T47D (cell line): ENCODE measurements around the gene PRKCH.

Experiments
- DNase-seq, 2 experiments: peaks; one replicate each; pipeline versions ENCODE4 v3.0.0 to v3.0.0-alpha.2; 2011 to 2012; ENCODE audit warnings: low read depth in 1 of 2, low spot score in 1 of 2
- JUND ChIP-seq: IDR thresholded peaks from 2 replicates; pipeline ENCODE4 v1.6.1; 2012; ENCODE audit warnings: low read depth
- in situ Hi-C: cut with HindIII; loops from 2 replicates; pipeline ENCODE4 v1.10.0; 2016; ENCODE audit warnings: low sequenced_read_pairs, low pct_unique_long_range_greater_than_20kb

Gene PRKCH

DNA sequence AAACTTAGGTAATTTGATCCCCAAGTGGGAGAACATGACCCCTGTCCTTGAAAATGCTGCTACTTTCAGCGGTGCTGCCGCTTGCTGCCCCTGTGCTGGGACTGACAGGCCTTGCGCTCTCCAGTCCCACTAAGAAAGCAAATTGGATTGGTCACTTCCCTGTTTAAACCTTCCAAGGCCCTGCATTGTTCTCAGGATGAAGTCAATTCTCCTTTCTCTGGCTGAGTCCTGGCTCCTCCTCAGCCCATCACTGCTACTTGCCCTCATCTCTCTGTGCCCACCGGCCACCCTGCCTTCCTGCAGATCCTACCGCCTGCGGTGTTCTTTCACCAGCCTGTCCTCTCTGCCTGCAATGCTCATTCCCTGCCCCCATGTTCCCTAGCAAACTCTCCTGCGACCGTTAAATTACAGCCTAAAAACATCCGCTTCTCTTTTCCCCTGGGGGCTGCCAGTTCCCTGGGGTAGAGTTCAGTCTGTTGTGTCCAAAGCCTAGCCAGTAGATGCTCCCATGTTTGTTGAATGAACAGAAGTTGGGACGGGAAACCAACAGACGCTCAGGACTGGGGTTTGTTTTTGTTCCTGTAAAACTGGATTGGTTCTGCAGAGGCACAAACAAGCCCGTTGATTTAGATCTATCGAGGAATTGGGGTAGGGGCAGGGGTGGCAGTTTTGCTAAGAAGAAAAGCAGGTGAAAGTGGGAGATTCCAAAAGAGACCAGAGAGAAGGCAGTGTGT lies 246.6 kb downstream of the PRKCH start:
- peak; percentile 56 to 61 for DNase-seq
- TF ChIP-seq JUND = no peak
- in situ Hi-C loops = no loop called here

DNA sequence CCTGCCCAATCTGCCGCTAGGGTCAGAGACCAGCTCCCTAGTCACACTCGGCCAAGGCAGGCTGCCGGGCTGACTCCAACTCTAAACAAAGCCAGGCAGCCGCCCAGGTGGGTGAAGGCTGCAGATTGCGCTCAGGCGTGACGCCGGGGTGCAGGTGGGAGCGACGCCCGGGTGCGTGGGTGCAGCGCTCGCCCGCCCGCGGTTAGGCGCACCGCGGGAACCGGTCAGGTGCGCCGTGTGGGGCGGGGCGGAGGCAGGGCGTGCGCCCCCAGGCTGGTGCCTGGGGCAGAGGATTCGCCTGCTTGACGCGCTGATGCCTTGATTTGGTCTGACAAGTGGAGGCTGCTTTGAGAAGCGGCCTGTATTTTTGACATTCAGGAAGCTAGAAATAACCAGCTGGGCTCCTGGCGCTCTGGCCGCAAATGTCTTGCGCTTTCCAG lies 247.2 kb downstream of the PRKCH start:
- peak in 1 of 2 experiments; percentile 30 for DNase-seq
- in situ Hi-C loops = no loop called here

GRCh38 chr14:61569308-61569707 lies 247.9 kb downstream of the PRKCH start:
- no peak for TF ChIP-seq JUND
- DNase-seq = no peak
- in situ Hi-C loops = no loop called here

More for the DNA sequence above, 247.2 kb downstream of the PRKCH start:
- no peak for TF ChIP-seq JUND

DNA sequence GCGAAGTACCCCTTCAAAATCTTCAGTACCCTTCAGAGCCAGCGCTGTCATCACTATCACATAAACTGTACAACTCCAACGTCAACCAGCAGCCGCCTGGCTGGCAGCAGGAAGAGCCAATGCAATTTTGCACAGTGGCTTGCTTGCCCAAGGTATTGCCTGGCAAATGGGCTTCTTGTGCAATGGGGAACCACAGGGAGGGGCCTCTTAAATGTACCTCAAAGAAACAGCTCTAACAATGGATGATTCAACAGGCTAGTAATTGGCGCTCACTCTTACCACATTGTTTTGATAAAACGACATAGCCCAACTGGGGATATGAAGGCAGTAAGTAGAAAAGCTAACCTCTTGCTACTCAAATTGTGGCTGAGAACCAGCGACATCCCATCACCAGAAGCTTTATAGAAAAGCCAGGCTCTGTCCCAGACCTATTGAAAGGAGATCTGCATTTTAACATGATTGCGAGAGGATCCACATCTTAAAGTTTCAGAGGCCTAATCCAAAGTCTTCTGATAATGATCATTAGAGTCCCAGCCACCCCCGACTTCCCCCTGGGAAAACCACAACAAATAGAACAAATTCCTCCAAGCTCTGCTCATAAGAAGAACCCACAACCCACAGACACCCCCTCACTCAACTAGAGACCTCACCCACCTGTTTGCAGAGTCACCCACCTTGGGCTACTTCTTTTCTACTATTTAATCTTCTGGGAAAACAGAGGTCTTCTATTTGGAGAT lies 248.6 kb downstream of the PRKCH start:
- no peak for DNase-seq
- in situ Hi-C loops = no loop called here
- no peak for TF ChIP-seq JUND

DNA sequence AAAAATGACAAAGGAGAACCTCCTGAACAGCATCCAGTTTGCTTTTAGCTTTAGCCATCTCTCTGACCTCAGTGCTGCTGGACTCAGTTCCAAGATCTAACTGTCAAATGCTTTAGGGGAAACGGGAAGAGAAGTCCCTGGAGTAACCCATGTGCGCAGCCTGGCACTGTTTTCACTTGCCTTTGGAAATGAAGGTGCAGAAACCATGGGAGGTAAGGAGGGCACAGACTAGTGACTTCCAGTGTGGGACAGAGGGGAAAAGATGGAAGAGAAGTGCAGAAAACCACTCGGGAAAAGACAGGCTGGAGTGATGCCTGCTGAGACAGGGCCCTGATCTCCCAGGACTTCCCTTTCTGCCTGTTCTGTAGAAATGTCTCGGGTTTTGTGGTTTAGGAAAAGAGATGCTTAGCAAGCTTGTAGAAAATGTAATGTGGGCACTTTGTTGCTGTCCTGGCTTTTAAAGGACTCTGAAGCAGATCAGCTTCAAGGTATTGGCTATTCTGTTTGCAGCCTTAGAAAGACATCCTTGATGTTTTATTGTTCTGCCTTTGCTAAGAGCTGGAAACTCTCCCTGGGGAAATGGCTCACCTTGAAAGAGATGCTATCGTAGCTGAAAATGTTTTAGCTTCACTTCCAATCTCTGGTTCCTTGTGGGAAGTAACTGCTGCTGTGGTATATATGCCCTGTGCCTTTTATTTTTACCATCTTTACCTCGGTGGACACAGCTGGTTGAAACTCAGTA lies 249.3 kb downstream of the PRKCH start:
- TF ChIP-seq JUND = no peak
- peak; percentile 46 to 65 for DNase-seq
- in situ Hi-C loops = no loop called here

- TF ChIP-seq JUND = no peak
- in situ Hi-C loops = no loop called here
- DNase-seq = no peak
Measured at GRCh38 chr14:61571917-61572316, 250.5 kb downstream of the PRKCH start.

DNA sequence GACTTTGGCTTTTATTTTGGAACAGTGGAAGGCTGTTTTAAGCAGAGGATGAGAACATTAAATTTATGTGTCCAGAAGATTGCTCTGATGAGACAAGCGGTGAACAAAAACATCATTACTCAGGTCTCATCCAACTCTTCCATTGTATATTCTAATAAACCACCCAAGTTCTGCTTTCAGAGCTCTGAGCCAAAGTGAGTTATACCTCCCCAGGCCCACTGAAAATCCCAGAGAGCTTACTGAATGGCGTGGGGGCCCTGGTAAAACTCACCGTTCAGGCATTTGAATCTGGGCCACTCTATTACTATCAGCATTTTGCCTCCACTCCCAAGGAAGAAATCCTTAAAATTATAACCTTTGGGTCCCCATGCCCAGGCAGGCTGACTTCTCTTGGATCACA lies 251.9 kb downstream of the PRKCH start:
- DNase-seq = no peak
- in situ Hi-C loops = no loop called here
- no peak for TF ChIP-seq JUND

DNA sequence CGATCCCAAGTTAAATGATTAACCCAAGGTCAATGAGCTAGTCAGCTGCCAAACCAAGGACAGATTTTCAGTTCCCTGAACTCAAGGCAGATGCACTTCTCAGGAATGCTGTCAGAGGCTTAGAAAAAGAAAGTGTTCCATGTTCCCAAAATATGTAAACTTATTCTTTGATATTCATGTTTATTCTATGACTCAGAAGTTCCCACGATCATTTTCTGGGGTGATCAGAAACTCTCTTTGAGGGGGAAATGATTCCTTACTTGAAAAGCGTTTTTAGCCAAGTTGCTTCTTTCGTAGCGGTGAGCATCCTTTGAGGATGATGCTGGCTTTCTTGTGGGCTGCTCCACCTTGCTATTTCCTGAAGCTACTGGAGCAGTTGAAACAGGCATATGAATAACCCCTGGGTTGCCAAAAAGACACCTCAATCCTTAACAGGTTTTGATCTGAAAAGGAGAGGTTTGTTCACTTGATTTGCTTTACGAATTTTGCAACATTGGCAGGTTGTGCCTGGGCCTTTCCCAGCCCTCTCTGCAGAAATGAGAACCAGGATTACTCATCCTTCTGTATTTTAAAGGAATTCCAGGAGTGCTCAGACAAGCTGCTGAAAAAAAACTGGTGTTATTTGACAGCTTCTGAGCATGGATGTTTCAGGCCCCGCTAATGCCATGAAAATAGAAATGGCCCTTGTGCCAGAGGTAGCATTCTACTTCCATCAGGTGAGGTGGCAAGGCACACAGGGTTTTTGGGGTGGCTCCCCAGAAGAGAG lies 252.6 kb downstream of the PRKCH start:
- no peak for TF ChIP-seq JUND
- DNase-seq = no peak
- in situ Hi-C loops = no loop called here

DNA sequence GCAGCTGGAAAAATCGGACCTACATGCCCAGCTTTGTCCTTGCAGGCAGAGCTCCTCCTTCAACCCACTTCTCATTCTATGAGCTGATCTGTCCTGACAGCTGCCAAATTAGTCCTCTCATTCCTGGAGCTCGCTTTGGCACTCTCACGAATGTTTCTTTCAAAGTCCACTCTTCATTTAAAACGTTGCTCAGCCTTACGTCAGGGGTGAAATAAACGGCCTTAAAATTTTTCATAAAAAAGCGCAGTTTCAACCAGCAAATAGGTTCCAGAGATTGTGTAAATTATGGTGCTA lies 253.1 kb downstream of the PRKCH start:
- no peak for DNase-seq
- no peak for TF ChIP-seq JUND
- in situ Hi-C loops = no loop called here

- no peak for DNase-seq
- in situ Hi-C loops = no loop called here
- TF ChIP-seq JUND = no peak
Measured at GRCh38 chr14:61575126-61575525, 253.7 kb downstream of the PRKCH start.

GRCh38 chr14:61575551-61576150 lies 254.3 kb downstream of the PRKCH start:
- TF ChIP-seq JUND = no peak
- in situ Hi-C loops = no loop called here
- no peak for DNase-seq

GRCh38 chr14:61577506-61577931 lies 256.1 kb downstream of the PRKCH start:
- in situ Hi-C loops = no loop called here
- TF ChIP-seq JUND = no peak
- DNase-seq = no peak

DNA sequence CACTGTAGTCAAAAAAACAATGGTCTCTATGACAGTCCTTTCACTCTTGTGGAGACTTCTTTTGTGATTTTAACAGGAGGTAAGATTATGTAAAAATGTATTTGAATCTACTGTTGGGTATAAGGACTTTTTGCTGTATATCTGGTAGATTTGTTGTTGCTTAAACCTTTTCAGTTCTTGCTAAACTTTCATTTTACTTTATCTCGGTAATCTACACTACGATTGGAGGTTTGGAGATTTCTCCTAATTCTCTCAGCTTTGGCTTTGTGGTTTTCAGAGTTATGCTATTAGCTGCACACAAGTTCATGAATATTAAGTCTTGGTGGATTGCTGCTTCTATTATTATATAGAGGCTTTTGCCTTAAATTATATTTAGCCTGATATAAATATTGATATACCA lies 257.4 kb downstream of the PRKCH start:
- no peak for DNase-seq
- TF ChIP-seq JUND = no peak
- in situ Hi-C loops = no loop called here
